Panc1 (cell line): ENCODE data around the gene NCL.

Experiments used
- CTCF ChIP-seq: fragments of 450-650 bp; IDR thresholded peaks from 2 replicates; pipeline ENCODE4 v1.5.1; 2017; ENCODE audit warnings: mild to moderate bottlenecking
- POLR2AphosphoS5 ChIP-seq: IDR thresholded peaks from 2 replicates; pipeline ENCODE4 v1.6.1; 2012; ENCODE audit warnings: mild to moderate bottlenecking, low read depth, low read length, moderate library complexity
- SIN3A ChIP-seq: IDR thresholded peaks from 2 replicates; pipeline ENCODE4 v1.6.1; 2012; ENCODE audit warnings: low read depth, mild to moderate bottlenecking, low read length, moderate library complexity, borderline replicate concordance; ENCODE audit not compliant: insufficient read depth
- TF ChIP-seq, protein P1 (sequence below), 2 experiments: IDR thresholded peaks; 2 replicates each; pipeline ENCODE4 v1.6.1; 2011 to 2012; ENCODE audit warnings: low read depth in 2 of 2, control low read depth in 1 of 2, low read length in 1 of 2, mild to moderate bottlenecking in 1 of 2, moderate library complexity in 1 of 2; ENCODE audit not compliant: insufficient read depth in 1 of 2

DNA sequence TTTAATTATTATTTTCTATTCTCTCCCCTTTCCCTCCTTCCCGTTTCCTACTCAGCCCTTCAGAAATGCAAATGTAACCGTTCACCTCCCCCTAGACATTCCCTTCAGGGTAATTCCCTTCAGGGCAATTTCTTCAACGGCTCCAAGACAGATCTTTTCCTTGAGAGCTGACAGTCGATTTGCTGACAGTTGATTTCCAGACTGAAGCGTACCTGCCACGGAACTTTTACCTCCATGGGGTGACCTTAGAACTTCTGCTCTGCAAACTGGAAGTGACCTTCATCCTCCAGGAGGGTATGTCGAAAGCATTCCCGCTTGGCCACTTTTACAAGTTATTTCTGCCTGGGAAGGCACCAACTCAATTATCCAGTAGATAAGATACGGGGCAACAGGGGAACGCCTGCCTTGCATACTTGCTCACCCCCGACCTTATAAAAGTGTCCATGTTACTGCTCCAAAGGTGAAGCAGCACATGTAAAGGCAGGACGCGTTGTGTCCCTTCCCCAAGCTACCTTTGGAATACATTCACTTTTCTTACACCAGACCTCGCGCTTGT lies 50.3 kb downstream of the NCL start:
- TF ChIP-seq CTCF: no peak
- TF ChIP-seq, protein P1, sequence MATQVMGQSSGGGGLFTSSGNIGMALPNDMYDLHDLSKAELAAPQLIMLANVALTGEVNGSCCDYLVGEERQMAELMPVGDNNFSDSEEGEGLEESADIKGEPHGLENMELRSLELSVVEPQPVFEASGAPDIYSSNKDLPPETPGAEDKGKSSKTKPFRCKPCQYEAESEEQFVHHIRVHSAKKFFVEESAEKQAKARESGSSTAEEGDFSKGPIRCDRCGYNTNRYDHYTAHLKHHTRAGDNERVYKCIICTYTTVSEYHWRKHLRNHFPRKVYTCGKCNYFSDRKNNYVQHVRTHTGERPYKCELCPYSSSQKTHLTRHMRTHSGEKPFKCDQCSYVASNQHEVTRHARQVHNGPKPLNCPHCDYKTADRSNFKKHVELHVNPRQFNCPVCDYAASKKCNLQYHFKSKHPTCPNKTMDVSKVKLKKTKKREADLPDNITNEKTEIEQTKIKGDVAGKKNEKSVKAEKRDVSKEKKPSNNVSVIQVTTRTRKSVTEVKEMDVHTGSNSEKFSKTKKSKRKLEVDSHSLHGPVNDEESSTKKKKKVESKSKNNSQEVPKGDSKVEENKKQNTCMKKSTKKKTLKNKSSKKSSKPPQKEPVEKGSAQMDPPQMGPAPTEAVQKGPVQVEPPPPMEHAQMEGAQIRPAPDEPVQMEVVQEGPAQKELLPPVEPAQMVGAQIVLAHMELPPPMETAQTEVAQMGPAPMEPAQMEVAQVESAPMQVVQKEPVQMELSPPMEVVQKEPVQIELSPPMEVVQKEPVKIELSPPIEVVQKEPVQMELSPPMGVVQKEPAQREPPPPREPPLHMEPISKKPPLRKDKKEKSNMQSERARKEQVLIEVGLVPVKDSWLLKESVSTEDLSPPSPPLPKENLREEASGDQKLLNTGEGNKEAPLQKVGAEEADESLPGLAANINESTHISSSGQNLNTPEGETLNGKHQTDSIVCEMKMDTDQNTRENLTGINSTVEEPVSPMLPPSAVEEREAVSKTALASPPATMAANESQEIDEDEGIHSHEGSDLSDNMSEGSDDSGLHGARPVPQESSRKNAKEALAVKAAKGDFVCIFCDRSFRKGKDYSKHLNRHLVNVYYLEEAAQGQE (IDR thresholded peaks at IDR 0.05; ENCODE audit: insufficient read depth in 1 of 2, low read depth in 2 of 2, low read length in 1 of 2): no peak
- TF ChIP-seq POLR2AphosphoS5: no peak
- no peak for TF ChIP-seq SIN3A
